Measurements from ENCODE around the gene TBL1XR1.

Gene TBL1XR1

DNA sequence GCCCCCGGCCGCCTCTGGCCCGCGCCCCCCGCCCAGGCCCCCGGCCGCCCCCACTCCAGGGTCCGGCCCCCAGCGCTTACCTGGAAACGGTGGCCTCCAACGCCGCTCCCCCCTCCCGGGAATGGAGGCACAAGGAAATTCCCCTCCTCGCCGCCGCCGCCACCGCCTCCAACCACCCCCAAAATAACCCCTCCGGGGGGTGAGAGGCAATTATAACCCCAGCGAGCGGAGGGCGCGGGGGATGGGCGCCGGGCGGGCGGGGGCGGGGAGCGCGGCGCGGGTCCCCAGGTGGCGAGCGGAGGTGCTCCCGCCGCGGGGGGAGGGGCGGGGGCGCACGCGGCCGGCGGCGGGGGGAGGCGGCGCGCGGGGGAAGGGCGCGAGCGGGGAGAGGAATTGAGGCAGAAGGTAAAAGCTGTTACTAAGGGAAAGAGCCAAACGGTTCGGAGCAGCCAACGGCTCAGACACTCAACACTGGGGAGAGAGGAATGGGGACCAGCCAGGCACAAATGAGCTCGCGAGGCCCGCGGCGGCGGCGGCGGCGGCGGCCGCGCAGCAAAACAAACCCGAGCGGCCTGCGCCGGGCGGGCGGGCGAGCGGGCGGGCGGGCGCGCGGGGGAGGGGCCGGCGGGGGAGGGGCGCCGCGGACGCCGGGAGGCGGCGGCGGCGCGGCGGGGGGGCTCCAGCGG is at the start of gene TBL1XR1:
Gene TBL1XR1 (minus strand): TSS at position 442 of the 686 bp plus-strand sequence. CDS start 132,505 bp downstream, outside the sequence.
- TF ChIP-seq, protein P1, sequence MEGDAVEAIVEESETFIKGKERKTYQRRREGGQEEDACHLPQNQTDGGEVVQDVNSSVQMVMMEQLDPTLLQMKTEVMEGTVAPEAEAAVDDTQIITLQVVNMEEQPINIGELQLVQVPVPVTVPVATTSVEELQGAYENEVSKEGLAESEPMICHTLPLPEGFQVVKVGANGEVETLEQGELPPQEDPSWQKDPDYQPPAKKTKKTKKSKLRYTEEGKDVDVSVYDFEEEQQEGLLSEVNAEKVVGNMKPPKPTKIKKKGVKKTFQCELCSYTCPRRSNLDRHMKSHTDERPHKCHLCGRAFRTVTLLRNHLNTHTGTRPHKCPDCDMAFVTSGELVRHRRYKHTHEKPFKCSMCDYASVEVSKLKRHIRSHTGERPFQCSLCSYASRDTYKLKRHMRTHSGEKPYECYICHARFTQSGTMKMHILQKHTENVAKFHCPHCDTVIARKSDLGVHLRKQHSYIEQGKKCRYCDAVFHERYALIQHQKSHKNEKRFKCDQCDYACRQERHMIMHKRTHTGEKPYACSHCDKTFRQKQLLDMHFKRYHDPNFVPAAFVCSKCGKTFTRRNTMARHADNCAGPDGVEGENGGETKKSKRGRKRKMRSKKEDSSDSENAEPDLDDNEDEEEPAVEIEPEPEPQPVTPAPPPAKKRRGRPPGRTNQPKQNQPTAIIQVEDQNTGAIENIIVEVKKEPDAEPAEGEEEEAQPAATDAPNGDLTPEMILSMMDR (IDR thresholded peaks at IDR 0.05; ENCODE audit: low read depth, low read length, missing control alignments): no peak
- peak within 1 kb of the TSS; percentile 97 for H3K4me3 ChIP-seq (replicated peaks; ENCODE audit: low read depth, low read length)
- peak; percentile 77 for DNase-seq (ENCODE audit: extremely low read depth, low read depth)

DNA sequence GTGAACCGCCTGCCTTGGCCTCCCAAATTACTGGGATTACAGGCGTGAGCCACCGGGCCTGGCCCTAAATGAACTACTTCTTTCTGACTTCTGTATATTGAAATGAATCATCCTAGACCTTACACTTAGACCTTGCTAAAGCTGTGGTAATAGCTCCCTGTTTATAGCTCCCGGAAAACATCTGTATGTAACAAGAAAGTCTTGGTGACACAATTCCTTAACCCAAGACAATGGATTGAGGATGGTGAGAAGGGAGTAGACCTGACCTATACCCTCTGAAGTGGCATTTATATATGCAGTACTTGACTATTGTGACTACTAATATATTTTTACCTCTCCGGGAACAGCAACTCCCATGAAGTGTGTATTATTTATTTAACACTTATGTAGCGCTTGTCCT is 48.0 kb upstream of the TBL1XR1 start:
- no peak overlapping the region for H3K4me3 ChIP-seq (replicated peaks; ENCODE audit: low read depth, low read length)
- no peak for DNase-seq (ENCODE audit: extremely low read depth, low read depth)
- TF ChIP-seq, protein P1 (IDR thresholded peaks at IDR 0.05; ENCODE audit: low read depth, low read length, missing control alignments): no peak

DNA sequence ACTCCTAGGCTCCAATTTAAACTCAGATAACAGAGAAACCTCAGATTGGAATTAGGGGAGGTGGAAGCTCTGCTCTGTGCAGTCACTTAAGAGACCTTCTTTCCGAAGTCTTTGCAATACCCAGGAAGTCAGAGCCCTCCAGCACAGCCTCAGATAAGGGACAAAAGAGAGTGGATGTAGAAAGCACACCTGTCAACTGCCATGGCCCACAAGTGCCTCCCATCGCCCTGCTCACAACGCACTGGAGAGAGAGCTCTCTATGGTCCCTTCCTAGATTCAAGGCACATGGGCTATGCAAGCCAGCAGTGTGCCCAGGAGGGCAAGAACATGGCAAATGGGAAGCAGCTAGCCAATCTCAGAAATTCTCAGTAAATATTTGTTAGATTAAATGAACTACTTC is 47.3 kb upstream of the TBL1XR1 start:
- TF ChIP-seq, protein P1 (IDR thresholded peaks at IDR 0.05; ENCODE audit: low read depth, low read length, missing control alignments): no peak
- no peak for DNase-seq (ENCODE audit: extremely low read depth, low read depth)
- H3K4me3 ChIP-seq (replicated peaks; ENCODE audit: low read depth, low read length): no peak overlapping the region

DNA sequence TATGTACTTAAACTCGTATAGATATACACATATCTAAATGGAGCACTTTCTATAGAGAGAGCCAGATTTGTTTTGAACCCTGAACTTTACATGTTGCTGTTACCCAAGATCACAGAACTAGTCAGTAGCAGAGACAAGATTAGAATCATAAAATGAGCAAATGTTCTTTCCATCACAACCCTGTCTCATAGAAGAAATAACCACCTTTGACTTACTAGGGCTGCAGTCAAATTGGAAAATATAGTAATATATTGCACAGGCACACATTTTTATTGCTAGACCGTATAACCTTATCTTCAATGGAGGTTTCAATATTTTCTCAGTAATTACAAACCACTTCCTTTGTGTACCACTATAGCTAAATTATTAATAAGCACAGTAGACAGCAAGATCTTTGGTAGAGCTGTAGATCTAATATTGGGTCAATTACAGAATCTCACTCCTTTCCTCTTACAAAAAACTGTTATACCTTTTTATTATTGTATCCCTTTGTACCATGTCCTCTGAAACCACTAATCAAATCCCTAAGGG is 41.5 kb upstream of the TBL1XR1 start:
- TF ChIP-seq, protein P1 (IDR thresholded peaks at IDR 0.05; ENCODE audit: low read depth, low read length, missing control alignments): no peak
- no peak overlapping the region for H3K4me3 ChIP-seq (replicated peaks; ENCODE audit: low read depth, low read length)
- no peak for DNase-seq (ENCODE audit: extremely low read depth, low read depth)

DNA sequence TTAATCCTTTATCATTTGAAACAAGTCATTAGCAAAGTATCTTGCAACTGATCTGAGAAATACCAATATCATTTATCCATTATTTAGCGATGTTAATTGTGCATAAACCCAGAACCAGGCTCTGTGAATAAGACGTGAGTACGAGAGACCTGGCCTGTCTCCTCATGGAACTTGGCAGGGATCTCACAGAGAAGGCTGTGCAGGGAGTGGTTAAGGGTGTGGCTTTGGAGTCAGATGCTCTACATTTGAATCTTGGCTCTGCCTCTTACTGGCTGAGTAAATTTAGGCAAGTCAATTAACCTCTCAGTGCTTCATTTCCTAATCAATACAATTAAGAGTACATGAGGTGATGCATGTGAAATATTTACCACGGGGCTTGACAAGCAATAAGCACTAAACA is 39.9 kb upstream of the TBL1XR1 start:
- no peak overlapping the region for H3K4me3 ChIP-seq (replicated peaks; ENCODE audit: low read depth, low read length)

DNA sequence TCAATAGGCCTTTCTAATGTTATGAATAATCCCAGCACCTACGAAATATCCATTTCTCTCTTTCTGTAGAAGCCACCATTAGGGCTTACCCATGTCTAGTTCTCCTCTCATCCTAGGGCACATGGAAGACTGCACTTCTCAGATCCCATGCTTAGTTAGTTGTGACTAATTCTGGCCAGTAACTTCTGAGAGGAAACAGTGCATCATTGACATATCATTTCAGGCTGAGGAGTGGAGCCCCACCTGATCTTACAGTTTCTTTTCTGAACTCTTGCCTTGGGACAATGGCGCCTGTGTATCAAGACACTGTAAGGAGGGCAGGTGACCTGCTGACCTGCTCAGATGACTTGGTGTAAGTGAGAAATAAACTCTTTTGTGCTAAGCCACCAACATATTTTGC is 39.4 kb upstream of the TBL1XR1 start:
- DNase-seq (ENCODE audit: extremely low read depth, low read depth): no peak
- no peak overlapping the region for H3K4me3 ChIP-seq (replicated peaks; ENCODE audit: low read depth, low read length)
- TF ChIP-seq, protein P1 (IDR thresholded peaks at IDR 0.05; ENCODE audit: low read depth, low read length, missing control alignments): no peak

More for the DNA sequence above, 39.9 kb upstream of the TBL1XR1 start:
- TF ChIP-seq, protein P1 (IDR thresholded peaks at IDR 0.05; ENCODE audit: low read depth, low read length, missing control alignments): no peak
- DNase-seq (ENCODE audit: extremely low read depth, low read depth): no peak
